22Rv1 (cell line): ENCODE results near the gene PSMD5.
A peak's percentile ranks its signal among the peaks of the same experiment; 100 is the strongest.

Experiments
- H3K27ac ChIP-seq: fragments of 450-650 bp; 2 replicates; pipeline ENCODE4 v1.5.1; 2017
- ZFX ChIP-seq: fragments of 450-650 bp; IDR thresholded peaks from 2 replicates; pipeline ENCODE4 v1.6.1; 2017; ENCODE audit warnings: antibody characterized with exemption, borderline replicate concordance
- TF ChIP-seq, protein P1 (sequence below): fragments of 450-650 bp; IDR thresholded peaks from 2 replicates; pipeline ENCODE4 v1.5.1; 2017; ENCODE audit warnings: mild to moderate bottlenecking

PSMD5 gene

GRCh38 chr9:120846906-120847305 lies 4.2 kb upstream of the PSMD5 start:
- H3K27ac ChIP-seq, result no peak overlapping the region
- TF ChIP-seq, protein P1, sequence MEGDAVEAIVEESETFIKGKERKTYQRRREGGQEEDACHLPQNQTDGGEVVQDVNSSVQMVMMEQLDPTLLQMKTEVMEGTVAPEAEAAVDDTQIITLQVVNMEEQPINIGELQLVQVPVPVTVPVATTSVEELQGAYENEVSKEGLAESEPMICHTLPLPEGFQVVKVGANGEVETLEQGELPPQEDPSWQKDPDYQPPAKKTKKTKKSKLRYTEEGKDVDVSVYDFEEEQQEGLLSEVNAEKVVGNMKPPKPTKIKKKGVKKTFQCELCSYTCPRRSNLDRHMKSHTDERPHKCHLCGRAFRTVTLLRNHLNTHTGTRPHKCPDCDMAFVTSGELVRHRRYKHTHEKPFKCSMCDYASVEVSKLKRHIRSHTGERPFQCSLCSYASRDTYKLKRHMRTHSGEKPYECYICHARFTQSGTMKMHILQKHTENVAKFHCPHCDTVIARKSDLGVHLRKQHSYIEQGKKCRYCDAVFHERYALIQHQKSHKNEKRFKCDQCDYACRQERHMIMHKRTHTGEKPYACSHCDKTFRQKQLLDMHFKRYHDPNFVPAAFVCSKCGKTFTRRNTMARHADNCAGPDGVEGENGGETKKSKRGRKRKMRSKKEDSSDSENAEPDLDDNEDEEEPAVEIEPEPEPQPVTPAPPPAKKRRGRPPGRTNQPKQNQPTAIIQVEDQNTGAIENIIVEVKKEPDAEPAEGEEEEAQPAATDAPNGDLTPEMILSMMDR, result no peak
- TF ChIP-seq ZFX, result no peak

DNA sequence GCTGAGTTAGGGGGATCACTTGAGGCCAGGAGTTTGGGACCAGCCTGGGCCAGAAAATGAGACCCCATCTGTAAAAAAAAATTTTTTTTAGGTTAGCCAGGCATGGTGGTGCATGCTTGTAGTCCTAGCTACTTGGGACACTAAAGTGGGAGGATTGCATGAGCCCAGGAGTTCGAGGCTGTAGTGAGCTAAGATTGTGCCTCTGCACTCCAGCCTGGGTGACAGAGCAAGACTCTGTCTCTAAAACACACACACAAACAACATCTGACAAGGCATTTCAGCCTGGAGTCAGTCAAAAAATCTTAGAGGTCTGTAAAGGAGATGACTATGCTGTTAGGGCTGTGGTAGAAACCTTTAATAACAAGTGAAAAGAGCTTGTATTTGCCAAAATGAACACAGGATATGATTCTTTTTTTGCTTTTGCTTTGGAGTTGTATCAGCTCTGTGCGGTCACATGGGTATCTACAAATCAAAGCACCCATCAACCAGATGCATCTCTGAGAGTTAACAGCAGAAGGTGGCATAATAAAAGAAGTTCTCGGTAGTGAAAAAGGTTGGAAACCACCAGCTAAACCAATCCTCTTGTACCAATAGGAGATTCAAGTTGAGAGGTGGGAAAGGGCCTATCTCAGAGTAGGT lies 3.6 kb upstream of the PSMD5 start:
- no peak overlapping the region for H3K27ac ChIP-seq
- TF ChIP-seq ZFX, result no peak
- TF ChIP-seq, protein P1, result no peak

GRCh38 chr9:120845255-120845654 lies 2.5 kb upstream of the PSMD5 start:
- no peak overlapping the region for H3K27ac ChIP-seq
- TF ChIP-seq, protein P1, result no peak
- no peak for TF ChIP-seq ZFX

DNA sequence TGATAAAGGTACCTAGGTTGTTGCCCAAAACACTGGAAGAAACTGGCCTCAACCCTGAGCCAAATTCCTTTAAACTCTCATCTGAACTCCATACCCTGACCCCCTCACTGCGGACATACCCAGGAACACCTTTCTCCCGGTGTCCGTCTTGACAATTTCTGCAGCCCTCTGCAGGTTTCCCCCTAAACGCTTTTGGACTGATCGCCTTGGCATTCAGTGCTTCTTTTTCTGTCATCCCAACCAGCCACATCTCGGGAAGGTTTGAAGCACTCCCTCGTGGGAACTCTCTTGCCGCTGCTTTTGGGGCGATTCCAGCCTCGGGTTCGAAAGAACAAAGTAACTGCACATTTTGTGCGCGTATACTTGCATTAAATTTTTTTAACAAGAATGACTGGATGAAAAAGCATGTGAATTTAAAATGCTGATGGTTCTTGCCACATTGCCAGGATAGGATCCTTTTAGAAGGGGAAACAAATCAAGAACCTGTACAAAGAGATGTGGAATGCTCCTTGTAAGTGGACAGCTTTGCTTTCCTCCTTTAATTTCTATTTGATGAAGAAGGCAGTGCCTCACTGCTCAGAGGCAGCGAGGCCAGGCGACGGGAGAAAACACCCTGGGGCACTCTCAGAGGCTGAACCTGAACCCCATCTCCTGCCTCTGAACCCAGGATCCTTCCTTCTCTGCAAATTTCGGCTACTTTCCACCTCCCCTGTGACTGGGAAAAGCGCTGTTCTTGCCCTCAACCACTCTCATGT lies 615 bp downstream of the PSMD5 start:
- peak overlapping the region; percentile 91 for H3K27ac ChIP-seq
- no peak for TF ChIP-seq ZFX
- TF ChIP-seq, protein P1, result no peak

DNA sequence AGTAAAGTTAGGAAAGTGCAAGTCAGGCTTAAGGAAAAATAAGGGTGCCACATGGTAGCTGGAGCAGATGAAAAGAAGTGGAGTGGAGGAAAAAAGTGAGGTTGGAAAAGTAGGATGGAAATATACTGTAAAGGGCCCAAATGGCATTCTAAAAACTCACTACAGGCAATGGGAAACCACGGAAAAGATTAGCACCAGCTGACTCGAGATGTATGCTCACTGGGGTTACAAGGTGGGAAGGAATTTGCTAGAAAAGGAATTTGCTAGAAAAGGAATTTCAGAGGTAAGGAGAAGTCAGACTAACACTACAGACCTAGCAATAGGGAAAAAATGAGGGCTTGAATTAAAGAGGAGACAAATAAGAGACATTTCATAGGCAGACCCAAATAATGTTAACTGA lies 3.6 kb downstream of the PSMD5 start:
- H3K27ac ChIP-seq, result no peak overlapping the region
- TF ChIP-seq, protein P1, result no peak
- TF ChIP-seq ZFX, result no peak

- no peak overlapping the region for H3K27ac ChIP-seq
- no peak for TF ChIP-seq ZFX
- TF ChIP-seq, protein P1, result no peak
These were observed 4.8 kb downstream of the PSMD5 start for GRCh38 chr9:120837921-120838320.

- TF ChIP-seq, protein P1, result no peak
- TF ChIP-seq ZFX, result no peak
- H3K27ac ChIP-seq, result peak overlapping the region; percentile 57
These were observed 9.4 kb downstream of the PSMD5 start for GRCh38 chr9:120833325-120833724.
